HK-2 (cell line): ENCODE measurements around the gene LONRF2.
A peak's percentile ranks its signal among the peaks of the same experiment; 100 is the strongest.

ENCODE experiments used
- DNase-seq: peaks from one replicate; pipeline ENCODE4 v3.0.0-alpha.2; 2018; ENCODE audit not compliant: unreplicated experiment

The LONRF2 gene

DNA sequence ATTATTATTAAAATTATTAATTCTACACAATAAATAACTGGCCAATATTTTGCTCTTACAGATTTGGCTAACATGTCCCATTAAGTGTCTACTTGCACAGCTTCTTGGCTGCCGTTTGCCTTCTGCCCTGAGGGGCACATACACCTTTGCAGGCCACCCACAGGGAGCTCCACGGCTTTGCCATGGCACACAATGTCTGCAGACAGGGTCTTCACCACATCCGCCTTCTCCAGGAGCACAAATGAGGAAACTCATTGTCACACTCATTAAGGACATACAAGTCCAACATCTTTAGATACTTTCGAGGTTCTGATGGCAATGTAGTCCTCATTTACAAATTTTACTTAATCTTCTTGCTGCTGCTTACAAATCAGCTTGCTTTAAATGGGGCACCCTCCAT, 45.6 kb downstream of the LONRF2 start:
- DNase-seq, result no peak

- DNase-seq, result no peak
These were observed 47.1 kb downstream of the LONRF2 start for GRCh38 chr2:100275200-100275589.

DNA sequence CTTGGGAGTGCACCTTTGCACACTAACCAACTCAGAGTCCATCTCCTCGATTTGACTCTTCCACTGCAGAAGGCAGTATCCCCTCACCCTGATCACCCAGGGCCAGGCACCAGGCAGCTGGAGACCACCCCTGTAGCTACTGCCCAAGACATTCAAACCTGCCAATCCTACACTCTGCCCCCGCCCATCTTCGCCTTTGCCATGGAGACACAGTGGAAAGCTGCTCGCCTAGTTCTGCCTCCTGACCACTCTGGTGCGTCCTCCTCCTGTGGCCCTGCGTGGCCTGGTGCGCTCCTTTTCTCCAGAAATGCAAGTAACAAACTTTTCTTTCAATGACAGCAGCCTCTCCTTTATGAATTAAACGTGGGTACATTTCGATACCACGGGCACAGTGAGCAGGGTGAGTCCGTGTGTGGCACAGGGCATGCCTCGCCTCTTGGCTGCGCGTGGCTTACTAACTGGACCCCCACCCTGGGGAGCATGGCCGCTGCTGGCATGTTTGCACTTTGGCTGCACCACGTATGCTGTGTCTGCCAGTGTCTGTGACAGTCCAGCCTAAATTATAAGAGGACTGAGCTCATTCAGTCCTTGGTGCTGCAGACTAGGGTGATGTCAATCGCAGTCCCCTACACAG, 47.6 kb downstream of the LONRF2 start:
- DNase-seq, result no peak

- no peak for DNase-seq
These were observed 48.2 kb downstream of the LONRF2 start for GRCh38 chr2:100274076-100274475.

DNA sequence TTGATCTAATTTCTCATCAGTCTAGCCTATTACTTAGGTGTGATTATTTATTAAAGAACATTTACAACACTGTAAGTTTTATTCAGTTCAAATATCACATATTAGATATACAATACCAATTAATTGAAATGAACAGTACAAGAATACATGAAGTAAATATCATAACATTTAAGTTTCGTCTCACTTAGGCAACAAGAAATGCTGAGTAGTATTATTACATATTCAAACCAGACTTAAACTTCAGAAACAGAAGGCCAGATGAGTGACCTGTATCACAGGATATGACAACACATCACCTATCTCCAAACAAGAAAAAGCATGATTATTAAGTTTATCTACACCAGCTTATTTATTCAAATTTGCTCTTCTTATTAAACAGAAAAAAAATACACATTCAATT, 48.9 kb downstream of the LONRF2 start:
- no peak for DNase-seq

DNA sequence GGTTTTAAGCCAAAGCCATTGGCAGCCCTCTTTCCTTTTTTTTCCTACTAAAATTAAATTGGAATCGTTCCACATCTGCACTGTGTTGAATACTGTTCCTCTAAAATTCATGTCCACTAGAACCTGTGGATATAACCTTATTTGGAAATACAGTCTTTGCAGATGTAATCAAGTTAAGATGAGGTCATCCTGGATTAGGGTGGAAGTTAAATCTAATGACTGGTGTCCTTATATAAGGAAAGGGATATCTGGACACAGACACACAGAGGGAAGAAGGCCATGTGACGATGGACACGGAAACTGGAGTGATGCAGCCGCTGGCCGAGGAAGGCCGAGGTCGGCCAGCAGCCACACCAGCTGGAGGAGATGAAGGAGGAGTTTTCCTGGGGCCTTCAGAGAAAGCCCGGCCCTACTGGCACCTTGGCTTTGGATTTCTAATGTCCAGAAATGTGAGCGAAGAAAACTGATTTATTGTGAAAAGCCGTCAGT, 49.4 kb downstream of the LONRF2 start:
- DNase-seq, result no peak

- no peak for DNase-seq
These were observed 51.1 kb downstream of the LONRF2 start for GRCh38 chr2:100271210-100271609.

GRCh38 chr2:100270381-100271146, 51.7 kb downstream of the LONRF2 start:
- DNase-seq, result no peak

- no peak for DNase-seq
These were observed 52.4 kb downstream of the LONRF2 start for GRCh38 chr2:100269889-100270288.

- DNase-seq, result no peak
These were observed 53.3 kb downstream of the LONRF2 start for GRCh38 chr2:100268986-100269385.

DNA sequence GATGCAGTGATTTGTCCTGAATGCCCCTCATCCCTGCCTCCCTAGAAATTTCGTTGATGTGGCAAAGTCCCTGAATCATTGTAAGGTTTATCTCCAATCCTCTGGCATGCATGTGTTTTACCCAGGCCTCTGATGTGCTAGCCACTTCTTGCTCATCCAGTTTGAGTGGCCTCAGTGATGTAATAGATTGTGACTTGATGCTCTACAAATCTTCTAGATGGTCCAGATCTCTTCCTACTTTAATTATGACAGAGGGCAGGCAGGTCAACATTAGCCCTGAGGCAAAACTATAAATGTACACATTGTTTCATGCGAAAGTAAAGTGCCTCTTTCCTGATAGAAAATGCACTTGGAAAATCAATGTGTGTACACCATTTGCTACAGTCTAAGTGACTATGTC, 54.5 kb downstream of the LONRF2 start:
- DNase-seq, result no peak

- no peak for DNase-seq
These were observed 56.2 kb downstream of the LONRF2 start for GRCh38 chr2:100266126-100266525.

DNA sequence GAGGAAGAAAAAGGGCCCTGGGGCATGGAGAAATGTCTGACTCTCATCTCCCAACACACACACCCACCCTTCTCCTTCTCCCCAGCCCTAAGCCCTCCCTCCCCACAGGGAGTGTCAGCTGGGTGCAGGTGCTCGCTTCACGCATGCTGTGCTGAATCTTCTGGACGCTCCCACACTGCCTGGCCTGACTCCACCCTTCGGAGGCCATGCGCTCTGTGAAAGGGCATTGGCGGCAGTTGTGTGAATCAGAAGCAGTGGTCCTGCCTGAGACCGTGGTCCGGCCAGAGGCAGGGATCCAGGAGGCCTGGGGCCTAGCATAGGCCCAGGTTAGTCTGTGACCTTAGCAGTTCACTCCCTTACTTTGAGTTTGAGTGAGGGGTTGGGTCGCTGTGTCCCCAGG, 57.1 kb downstream of the LONRF2 start:
- no peak for DNase-seq

- no peak for DNase-seq
These were observed 57.6 kb downstream of the LONRF2 start for GRCh38 chr2:100264651-100265050.

DNA sequence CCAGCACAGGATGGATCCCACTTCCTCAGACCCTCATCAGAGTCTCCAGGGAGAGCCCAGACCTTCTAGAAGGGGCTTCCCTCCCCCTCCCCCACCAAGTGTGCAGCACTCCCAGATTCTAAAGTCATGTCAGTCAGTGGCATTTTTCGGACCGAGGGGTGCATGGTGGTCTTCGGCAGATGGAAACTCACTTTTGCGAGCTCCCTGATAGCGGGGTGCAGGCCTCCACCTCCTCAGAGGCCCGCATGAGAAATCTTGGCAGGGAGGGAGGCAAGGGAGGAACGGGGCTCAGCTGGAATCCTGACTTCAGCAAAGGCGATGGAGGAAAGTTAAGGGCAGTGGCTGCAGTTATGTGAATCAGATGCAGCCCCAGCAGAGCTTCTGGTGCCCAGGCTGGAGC, 58.2 kb downstream of the LONRF2 start:
- DNase-seq, result no peak

GRCh38 chr2:100262555-100263320, 59.6 kb downstream of the LONRF2 start:
- DNase-seq, result peak; percentile 68

DNA sequence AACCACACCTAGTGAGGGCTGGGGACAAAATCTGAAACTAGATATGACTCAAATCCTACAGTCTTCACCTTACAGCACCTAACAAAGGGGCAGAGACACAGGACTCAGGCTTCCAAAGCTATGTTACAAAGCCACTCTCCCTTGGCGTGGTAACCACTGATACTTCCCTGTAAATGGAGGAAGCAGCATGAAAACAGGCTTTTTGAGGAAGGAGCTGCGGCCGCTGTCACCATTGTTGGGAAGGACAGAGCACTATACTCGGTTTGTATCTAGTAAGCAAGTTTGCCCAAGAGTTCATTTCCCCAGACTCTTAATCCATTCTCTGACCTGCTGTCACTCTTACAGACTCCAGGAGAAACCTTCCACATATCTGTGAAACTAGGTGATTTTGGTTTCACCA, 60.3 kb downstream of the LONRF2 start:
- no peak for DNase-seq

- DNase-seq, result peak; percentile 66
These were observed 61.3 kb downstream of the LONRF2 start for GRCh38 chr2:100260712-100261620.

DNA sequence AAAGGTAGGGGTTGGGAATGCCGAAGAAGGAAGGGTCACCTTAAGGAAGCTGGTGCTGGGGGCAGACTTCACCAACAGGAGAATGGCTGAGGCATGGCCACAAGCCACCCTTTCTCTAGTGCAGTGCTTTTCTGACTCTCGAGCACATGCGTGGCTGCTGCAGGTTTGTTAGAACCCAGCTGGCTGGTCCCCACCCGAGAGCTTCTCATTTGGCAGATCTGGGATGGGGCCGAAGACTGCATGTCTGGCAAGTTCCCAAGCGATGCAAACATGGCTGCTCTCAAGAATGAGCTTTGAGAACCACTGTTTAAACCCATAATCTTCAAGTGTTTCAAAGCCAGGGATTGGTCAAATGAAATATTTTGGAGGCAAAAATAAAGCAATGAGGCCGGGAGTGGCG, 63.2 kb downstream of the LONRF2 start:
- no peak for DNase-seq

GRCh38 chr2:100257939-100258338, 64.4 kb downstream of the LONRF2 start:
- no peak for DNase-seq

- DNase-seq, result no peak
These were observed 65.5 kb downstream of the LONRF2 start for GRCh38 chr2:100256849-100257248.

- DNase-seq, result no peak
These were observed 65.9 kb downstream of the LONRF2 start for GRCh38 chr2:100256416-100256815.
